ENCODE measurements around the gene SCARB1.

Gene SCARB1

GRCh38 chr12:124767066-124767821, 96.4 kb downstream of the SCARB1 start (continued):
- TF ChIP-seq ZNF184 (tag by site-specific recombination; IDR thresholded peaks at IDR 0.05) (0 out of 2 replicates have a peak, but pooled peaks have one; percentile 34), ZNF791 (tag by site-specific recombination; IDR thresholded peaks at IDR 0.05) (no peak), ZNF394 (tag by site-specific recombination; IDR thresholded peaks at IDR 0.05; ENCODE audit: borderline replicate concordance) (no peak), ZNF157 (tag by site-specific recombination; IDR thresholded peaks at IDR 0.05) (no peak), ZNF677 (tag by site-specific recombination; IDR thresholded peaks at IDR 0.05) (no peak), ZNF223 (tag by site-specific recombination; IDR thresholded peaks at IDR 0.05) (no peak), ZNF639 (tag by site-specific recombination; IDR thresholded peaks at IDR 0.05) (no peak), ZNF529 (tag by site-specific recombination; IDR thresholded peaks at IDR 0.05; ENCODE audit: insufficient replicate concordance) (no peak)
- TF ChIP-seq, protein P1, sequence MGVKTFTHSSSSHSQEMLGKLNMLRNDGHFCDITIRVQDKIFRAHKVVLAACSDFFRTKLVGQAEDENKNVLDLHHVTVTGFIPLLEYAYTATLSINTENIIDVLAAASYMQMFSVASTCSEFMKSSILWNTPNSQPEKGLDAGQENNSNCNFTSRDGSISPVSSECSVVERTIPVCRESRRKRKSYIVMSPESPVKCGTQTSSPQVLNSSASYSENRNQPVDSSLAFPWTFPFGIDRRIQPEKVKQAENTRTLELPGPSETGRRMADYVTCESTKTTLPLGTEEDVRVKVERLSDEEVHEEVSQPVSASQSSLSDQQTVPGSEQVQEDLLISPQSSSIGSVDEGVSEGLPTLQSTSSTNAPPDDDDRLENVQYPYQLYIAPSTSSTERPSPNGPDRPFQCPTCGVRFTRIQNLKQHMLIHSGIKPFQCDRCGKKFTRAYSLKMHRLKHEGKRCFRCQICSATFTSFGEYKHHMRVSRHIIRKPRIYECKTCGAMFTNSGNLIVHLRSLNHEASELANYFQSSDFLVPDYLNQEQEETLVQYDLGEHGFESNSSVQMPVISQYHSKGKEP (tag by site-specific recombination; IDR thresholded peaks at IDR 0.05) = no peak
- TF ChIP-seq, protein P2, sequence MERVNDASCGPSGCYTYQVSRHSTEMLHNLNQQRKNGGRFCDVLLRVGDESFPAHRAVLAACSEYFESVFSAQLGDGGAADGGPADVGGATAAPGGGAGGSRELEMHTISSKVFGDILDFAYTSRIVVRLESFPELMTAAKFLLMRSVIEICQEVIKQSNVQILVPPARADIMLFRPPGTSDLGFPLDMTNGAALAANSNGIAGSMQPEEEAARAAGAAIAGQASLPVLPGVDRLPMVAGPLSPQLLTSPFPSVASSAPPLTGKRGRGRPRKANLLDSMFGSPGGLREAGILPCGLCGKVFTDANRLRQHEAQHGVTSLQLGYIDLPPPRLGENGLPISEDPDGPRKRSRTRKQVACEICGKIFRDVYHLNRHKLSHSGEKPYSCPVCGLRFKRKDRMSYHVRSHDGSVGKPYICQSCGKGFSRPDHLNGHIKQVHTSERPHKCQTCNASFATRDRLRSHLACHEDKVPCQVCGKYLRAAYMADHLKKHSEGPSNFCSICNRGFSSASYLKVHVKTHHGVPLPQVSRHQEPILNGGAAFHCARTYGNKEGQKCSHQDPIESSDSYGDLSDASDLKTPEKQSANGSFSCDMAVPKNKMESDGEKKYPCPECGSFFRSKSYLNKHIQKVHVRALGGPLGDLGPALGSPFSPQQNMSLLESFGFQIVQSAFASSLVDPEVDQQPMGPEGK (tag by site-specific recombination; IDR thresholded peaks at IDR 0.05) = peak; percentile 26; the same call in 1 of the 2 replicates

DNA sequence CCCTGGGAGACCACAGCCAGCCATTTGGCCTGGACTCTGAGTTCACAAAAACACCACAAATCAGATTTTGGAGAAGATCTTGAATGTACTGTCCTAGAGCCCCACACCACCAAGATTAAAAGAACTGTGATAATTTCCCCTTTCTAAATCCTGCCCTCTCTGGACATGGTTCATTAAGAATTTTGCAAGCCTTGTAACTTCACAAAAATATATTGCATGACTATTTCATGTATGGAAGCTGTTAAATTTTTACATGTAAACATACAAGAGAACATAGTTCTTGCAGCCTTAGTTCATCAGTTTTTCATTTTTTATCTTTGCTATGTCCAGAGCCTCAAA, 97.0 kb downstream of the SCARB1 start:
- ChIA-PET POLR2A (interaction anchor here (0.5 kb wide), 1 partner anchor 237 kb away, joined by 4 read pairs; no protein-coding TSS in a partner anchor), CTCF (interaction anchor here (0.6 to 3.4 kb wide), 20 partner anchors 11 to 736 kb away, joined by 3 to 17 read pairs (median 4); partner anchors contain the start of gene NCOR2)
- no peak overlapping the region for H3K27ac ChIP-seq (ENCODE audit: extremely low read depth, low read depth, low read length)
- no peak overlapping the region for H3K4me3 ChIP-seq (ENCODE audit: low read depth, low read length)
- no peaks in the 10 kb centered on the region for H3K4me1 ChIP-seq (ENCODE audit: control insufficient read depth, insufficient read depth, low read length)
- H3K9me3 ChIP-seq (ENCODE audit: control insufficient read depth, insufficient read depth, low read depth, low read length) = no peaks in the 10 kb centered on the region
- no peak for TF ChIP-seq ZNF16 (tag by site-specific recombination; IDR thresholded peaks at IDR 0.05; ENCODE audit: low read depth)
- TF ChIP-seq ZBTB48 (tag by site-specific recombination; IDR thresholded peaks at IDR 0.05) = no peak
- no peak for TF ChIP-seq SP3 (tag by site-specific recombination; IDR thresholded peaks at IDR 0.05)
- no peak for TF ChIP-seq ZNF202 (tag by site-specific recombination; IDR thresholded peaks at IDR 0.05; ENCODE audit: borderline replicate concordance)
- TF ChIP-seq ZNF155 (tag by site-specific recombination; IDR thresholded peaks at IDR 0.05) = no peak
- no peak for TF ChIP-seq ZFHX2 (tag by site-specific recombination; conservative IDR thresholded peaks at IDR 0.05)
- TF ChIP-seq ZNF701 (tag by site-specific recombination; IDR thresholded peaks at IDR 0.05) = no peak
- TF ChIP-seq, protein P3, sequence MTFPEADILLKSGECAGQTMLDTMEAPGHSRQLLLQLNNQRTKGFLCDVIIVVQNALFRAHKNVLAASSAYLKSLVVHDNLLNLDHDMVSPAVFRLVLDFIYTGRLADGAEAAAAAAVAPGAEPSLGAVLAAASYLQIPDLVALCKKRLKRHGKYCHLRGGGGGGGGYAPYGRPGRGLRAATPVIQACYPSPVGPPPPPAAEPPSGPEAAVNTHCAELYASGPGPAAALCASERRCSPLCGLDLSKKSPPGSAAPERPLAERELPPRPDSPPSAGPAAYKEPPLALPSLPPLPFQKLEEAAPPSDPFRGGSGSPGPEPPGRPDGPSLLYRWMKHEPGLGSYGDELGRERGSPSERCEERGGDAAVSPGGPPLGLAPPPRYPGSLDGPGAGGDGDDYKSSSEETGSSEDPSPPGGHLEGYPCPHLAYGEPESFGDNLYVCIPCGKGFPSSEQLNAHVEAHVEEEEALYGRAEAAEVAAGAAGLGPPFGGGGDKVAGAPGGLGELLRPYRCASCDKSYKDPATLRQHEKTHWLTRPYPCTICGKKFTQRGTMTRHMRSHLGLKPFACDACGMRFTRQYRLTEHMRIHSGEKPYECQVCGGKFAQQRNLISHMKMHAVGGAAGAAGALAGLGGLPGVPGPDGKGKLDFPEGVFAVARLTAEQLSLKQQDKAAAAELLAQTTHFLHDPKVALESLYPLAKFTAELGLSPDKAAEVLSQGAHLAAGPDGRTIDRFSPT (tag by site-specific recombination; IDR thresholded peaks at IDR 0.05) = no peak
- TF ChIP-seq ZNF394 (tag by site-specific recombination; IDR thresholded peaks at IDR 0.05; ENCODE audit: borderline replicate concordance) = no peak
- no peak for TF ChIP-seq ZNF19 (tag by site-specific recombination; IDR thresholded peaks at IDR 0.05; ENCODE audit: low read depth)
- TF ChIP-seq ZNF76 (tag by site-specific recombination; IDR thresholded peaks at IDR 0.05; ENCODE audit: borderline replicate concordance, low read depth) = no peak
- no peak for TF ChIP-seq HOXC10 (CRISPR knock-in tag; IDR thresholded peaks at IDR 0.05)
- no peak for TF ChIP-seq ZXDB (tag by site-specific recombination; IDR thresholded peaks at IDR 0.05)
- TF ChIP-seq ZNF530 (tag by site-specific recombination; IDR thresholded peaks at IDR 0.05; ENCODE audit: low read depth) = no peak
- no peaks in the 10 kb centered on the region for H3K36me3 ChIP-seq (ENCODE audit: control insufficient read depth in 2 of 2, insufficient read depth in 1 of 2, low read length in 2 of 2)
